WTC11 (cell line): ENCODE measurements around the gene IGSF23.

Experiments
- CBFB ChIP-seq: sonication (generic); formaldehyde crosslinking; IDR thresholded peaks from 2 replicates; pipeline ENCODE4 v1.8.1; 2022; ENCODE audit warnings: mild to moderate bottlenecking, low read depth, missing genetic modification reagents
- CREB1 ChIP-seq: sonication (generic); formaldehyde crosslinking; IDR thresholded peaks from 2 replicates; pipeline ENCODE4 v1.8.0; 2023; ENCODE audit warnings: mild to moderate bottlenecking, missing genetic modification reagents
- CTCF ChIP-seq: fragments of 200-600 bp; IDR thresholded peaks from 2 replicates; pipeline ENCODE4 v1.8.0; 2022; ENCODE audit warnings: antibody characterized with exemption
- ELF4 ChIP-seq: sonication (generic); formaldehyde crosslinking; IDR thresholded peaks from 2 replicates; pipeline ENCODE4 v1.8.1; 2022; ENCODE audit warnings: low read depth, mild to moderate bottlenecking, moderate library complexity, missing genetic modification reagents
- FOXJ3 ChIP-seq: sonication (generic); formaldehyde crosslinking; IDR thresholded peaks from 2 replicates; pipeline ENCODE4 v1.9.0; 2021; ENCODE audit warnings: missing genetic modification reagents, mild to moderate bottlenecking, borderline replicate concordance
- FOXP1 ChIP-seq: sonication (generic); formaldehyde crosslinking; IDR thresholded peaks from 2 replicates; pipeline ENCODE4 v1.8.0; 2022; ENCODE audit warnings: missing genetic modification reagents, mild to moderate bottlenecking, moderate library complexity, borderline replicate concordance
- MLX ChIP-seq: sonication (generic); formaldehyde crosslinking; IDR thresholded peaks from 2 replicates; pipeline ENCODE4 v1.8.1; 2023; ENCODE audit warnings: mild to moderate bottlenecking, missing genetic modification reagents, moderate library complexity
- MYBL2 ChIP-seq: sonication (generic); formaldehyde crosslinking; IDR thresholded peaks from 2 replicates; pipeline ENCODE4 v1.8.1; 2023; ENCODE audit warnings: mild to moderate bottlenecking, moderate library complexity, missing genetic modification reagents
- NFYB ChIP-seq: sonication (generic); formaldehyde crosslinking; conservative IDR thresholded peaks from 2 replicates; pipeline ENCODE4 v1.8.0; 2022; ENCODE audit warnings: low read depth, missing genetic modification reagents
- NR2C2 ChIP-seq: sonication (generic); formaldehyde crosslinking; IDR thresholded peaks from 2 replicates; pipeline ENCODE4 v1.8.0; 2022; ENCODE audit warnings: mild to moderate bottlenecking, missing genetic modification reagents
- ZNF317 ChIP-seq: sonication (generic); formaldehyde crosslinking; IDR thresholded peaks from 2 replicates; pipeline ENCODE4 v1.8.1; 2023; ENCODE audit warnings: low read depth, mild to moderate bottlenecking, moderate library complexity, missing genetic modification reagents, borderline replicate concordance

GRCh38 chr19:44580366-44580895, 32.9 kb upstream of the IGSF23 start:
- no peak for TF ChIP-seq MLX (CRISPR knock-in tag)
- TF ChIP-seq NR2C2 (CRISPR knock-in tag), result no peak
- TF ChIP-seq CTCF, result no peak
- no peak for TF ChIP-seq NFYB (CRISPR knock-in tag)
- TF ChIP-seq ELF4 (CRISPR knock-in tag), result no peak
- TF ChIP-seq CREB1 (CRISPR knock-in tag), result no peak
- TF ChIP-seq FOXJ3, result no peak
- TF ChIP-seq MYBL2, result no peak
- TF ChIP-seq FOXP1, result no peak
- no peak for TF ChIP-seq ZNF317 (CRISPR knock-in tag)
- no peak for TF ChIP-seq CBFB (CRISPR knock-in tag)
